GM18907 (cell line): ENCODE measurements around the gene CD151.

Source experiments
- ATAC-seq: cut with Tn5 transposase; IDR thresholded peaks from one replicate; pipeline ENCODE4 v1.9.1; 2021; ENCODE audit warnings: mild to moderate bottlenecking, moderate library complexity; ENCODE audit not compliant: unreplicated experiment

Gene CD151

DNA sequence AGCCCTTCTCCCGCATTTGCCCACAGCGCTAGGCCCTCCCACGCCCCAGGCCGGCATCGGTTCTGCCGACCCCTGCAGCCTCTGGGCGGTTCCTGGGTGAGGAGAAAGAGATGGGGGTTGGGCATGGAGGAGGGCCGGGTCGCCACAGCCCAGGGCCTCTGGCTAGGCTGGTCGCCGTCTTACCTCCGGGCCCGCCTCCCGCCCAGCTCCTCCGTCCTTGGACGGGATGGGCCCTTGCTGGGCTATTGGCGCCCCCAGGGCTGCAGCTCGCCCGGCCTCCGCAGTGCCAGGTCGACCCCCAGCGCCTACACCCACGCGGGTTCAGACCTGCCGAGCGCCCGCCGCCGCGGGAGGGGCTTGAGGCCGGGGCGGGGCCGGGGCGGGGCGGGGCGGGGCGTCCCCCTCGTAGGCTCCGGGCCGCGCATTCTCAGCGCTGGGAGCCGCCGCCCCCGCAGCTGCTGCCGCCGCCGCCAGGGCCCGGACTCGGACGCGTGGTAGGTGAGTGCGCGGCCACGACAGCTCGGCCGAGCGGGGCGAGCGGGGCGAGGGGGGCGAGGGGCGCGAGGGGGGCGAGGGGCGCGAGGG lies at the start of gene CD151:
TSS of gene CD151 (plus strand) at position 424 of the 585 bp plus-strand sequence. CDS start 3,118 bp downstream, outside the sequence.
- peak; percentile 34 for ATAC-seq

DNA sequence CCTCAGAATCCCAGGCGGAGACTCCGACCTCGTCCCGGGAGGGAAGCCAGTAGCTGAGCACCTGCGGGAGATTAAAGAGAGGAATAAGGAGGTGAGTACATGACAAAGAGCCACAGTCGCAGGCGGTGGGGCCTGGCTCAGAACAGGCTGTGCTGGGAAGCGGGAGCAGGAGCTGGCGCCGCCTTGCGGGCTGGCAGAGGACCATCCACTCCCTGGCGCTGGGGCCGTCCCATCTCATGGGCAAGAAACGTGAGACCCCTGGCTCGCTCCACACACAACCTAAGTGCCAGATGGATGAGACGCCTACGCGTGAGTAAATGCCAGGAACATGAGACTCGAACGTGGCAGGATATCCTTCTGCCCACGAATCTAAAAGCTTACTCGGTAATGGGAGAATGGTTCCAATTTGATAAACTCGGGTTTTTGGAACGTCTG lies 49.2 kb upstream of the CD151 start:
- no peak for ATAC-seq

DNA sequence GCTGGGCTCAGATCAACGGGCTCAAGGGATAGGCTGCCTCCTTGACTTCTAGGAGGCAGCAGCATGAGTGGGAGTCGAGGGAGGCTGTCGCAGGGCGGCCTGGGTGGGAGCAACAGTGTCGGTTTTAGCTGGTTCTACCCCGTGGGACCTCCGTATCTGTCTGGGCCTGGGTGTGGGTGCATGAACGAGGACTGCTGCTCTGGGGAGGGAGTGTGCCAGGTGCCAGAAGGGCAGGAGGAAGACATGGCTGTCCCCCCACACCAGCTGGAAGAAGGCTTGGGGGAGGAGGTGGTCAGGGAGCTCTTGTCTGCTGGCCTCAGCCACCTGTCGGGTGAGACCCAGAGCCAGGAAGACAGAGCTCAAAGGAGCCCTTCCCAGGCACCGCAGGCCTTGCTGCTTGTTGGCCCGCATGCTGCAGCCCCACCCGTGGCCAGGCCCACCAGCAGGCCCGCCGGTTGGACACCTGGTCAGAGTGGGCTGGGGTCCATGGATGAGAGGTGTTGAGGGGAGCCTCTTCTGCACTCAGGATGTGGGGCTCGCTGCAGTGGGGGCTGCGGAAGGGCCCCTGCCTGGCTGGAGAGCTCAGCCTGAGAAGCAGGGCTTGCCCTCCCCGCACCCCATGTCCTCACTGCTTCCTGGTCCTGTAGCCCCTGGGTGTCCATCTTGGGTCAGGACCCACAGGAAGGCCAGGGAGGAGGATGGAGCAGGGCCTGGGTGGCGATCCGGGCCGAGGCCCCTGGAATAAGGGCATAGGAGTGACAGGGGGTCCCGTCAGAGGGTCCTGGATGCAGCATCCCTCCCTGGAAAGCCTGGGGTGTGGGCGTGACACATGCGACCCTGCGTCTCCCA lies 46.3 kb upstream of the CD151 start:
- ATAC-seq = no peak

DNA sequence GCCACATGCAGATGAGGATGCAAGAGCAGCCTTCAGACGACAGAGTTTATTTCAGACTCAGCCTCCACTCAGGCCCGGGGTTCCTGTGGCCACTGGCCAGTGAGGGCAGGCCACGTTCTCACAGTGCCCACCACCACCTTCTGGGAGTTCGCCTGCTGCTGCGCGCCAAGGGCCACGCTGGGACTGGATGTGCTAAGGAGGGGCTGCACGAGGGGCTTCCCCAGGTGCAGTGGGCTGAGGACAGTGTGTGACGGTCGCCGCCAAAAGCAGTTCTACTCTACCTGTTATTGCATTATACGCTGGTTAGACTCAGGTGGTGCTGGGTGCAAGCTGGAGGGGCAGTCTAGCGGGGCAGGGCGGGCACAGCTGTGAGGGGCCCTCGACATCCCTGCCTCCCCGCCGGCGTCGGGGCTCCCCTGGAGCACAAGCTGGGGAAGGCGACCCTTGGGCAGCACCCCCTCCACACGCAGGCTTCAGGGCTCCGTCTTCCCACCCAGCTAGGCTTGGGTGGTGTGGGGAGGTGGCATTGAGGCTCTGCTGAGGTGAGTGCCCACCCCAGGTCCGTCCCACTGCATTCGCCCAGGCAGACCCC lies 45.6 kb upstream of the CD151 start:
- ATAC-seq = no peak

DNA sequence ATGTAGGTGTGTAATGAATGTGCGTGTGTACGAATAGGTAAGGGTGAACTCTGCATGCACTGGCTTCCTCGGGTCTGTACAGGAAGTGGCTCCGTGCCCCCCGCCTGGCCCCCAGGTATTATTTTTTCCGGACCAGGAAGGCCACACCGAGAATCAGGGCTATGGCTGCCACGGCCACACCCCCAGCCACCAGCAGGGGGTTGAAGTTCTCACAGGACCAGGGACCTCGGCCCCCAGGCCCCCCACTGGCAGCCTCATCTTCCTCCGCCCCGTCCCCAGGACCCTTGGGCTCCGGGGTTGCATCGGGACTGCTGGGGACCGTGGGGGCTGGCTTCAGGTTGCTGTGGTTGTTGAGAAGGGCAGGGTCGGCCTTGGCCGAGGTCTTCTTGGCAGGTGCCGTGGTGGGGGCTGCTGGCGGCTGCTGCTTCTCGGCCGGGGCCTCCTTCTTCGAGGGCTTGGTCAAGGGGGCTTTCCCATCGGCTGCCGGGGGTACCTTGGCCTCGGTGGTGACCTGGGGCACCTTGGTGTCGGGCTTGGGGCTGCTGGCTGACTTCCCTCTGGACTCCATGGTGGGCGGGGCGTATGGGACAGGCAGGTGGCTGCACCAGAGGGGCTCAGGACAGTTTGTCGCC lies 44.6 kb upstream of the CD151 start:
- no peak for ATAC-seq

DNA sequence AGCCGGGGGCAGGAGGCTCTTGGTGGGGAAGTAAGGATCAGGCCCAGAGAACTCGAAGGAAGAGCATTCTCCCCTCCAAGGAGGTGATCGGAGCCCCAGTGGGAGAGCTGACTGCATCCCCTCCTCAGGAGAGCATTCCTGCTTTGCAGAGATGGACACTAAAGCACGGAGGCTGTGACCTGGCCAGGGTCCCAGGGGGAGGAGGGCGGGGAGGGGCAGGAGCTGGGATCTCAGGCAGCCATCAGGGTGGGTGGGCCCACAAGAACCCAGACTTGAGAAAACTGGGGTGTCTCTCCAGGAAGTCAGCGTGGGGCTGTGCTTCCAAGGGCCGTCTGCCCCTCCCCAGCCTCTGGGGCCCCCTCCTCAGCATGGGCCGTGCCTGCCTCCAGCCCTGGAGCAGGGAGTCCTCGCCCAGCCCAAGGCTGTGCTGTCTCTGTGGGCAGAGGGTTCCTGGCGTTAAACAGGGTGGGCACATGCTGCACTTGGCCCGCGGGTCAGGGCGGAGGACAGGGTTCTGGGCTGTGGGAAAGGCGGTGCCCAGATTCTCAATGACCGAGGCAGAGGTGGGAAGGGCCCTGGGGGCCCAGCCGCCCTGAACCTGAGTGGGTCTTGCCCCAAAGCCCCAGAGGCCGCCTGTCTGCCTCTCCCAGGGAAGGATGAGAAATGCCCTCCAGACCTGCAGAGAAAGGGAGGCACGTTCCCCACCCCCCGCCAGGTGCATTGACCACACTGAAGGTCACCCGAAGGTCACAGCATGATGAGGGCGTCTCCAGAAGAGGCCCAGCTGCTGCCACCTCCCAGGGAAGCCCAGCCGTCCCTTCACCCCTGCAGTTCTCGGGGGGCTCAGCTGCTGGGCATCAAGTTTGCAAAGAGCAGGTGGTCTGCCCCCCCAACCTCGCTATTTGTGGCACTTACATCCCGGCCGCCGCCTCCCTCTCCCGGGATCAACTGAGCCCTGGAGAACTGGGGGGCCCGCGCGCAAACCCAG lies 43.5 kb upstream of the CD151 start:
- ATAC-seq = no peak

DNA sequence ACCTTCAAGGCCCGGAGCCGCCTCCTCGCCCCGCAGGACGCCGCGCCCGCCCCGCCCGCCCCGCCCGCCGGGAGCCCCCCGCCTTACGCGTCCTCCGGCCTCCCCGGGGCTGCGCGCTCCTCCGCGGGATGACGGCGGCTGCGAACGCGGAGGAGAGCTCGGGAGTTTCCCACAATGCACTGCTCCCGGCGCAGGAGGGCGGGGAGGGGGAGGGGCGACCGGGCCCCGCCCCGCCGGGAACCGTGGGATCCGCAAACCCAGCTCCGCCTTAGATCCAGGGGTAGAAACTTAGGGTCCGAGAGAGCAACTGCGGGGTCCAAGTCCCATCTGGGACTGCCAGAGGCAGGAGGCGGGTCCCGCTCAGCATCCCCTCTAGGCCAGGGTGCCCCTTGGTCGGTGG lies 42.8 kb upstream of the CD151 start, which contains the start of gene CEND1:
TSS of gene CEND1 (minus strand) at position 148 of the 400 bp plus-strand sequence. CDS start 1,514 bp downstream, outside the sequence.
- ATAC-seq = no peak

DNA sequence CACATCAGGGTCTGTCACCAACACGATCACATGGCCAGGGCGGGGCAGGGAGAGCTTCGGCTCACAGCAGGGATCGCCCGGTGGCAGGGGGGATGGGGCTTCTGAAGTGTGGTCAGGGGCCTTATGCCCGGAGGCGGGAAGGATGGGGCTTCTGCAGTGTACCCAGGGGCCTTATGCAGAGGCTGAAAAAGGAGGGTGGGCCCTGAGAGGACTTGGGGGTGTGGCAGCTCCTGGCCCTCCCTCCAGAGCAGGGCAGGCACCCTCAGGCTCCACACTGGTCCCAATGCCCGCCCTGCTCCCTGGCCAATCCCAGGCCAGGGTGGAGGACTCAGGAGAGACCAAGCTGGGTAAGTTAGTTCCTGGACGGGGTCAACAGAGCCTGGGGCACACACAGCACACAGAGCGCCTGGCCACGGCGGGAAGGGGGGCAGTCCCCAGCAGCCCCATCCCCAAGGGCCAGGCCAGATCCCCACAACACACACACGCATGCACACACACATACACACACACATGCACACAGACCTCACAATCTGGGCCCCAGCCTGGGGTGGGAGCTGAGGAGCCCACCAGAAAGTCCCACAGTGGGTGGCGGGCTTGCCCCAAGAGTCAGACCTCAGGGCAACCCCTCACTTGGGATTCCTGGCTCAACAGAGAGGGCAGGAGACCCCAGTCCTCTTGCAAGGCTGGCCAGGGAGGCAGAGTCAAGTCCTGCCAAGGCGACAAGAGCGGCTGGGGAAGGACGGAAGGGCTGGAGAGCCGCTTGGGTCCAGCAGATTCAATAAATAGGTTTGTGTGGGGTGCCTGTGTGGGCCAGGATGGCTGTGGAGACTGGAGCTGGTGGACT lies 41.8 kb upstream of the CD151 start:
- ATAC-seq = no peak

DNA sequence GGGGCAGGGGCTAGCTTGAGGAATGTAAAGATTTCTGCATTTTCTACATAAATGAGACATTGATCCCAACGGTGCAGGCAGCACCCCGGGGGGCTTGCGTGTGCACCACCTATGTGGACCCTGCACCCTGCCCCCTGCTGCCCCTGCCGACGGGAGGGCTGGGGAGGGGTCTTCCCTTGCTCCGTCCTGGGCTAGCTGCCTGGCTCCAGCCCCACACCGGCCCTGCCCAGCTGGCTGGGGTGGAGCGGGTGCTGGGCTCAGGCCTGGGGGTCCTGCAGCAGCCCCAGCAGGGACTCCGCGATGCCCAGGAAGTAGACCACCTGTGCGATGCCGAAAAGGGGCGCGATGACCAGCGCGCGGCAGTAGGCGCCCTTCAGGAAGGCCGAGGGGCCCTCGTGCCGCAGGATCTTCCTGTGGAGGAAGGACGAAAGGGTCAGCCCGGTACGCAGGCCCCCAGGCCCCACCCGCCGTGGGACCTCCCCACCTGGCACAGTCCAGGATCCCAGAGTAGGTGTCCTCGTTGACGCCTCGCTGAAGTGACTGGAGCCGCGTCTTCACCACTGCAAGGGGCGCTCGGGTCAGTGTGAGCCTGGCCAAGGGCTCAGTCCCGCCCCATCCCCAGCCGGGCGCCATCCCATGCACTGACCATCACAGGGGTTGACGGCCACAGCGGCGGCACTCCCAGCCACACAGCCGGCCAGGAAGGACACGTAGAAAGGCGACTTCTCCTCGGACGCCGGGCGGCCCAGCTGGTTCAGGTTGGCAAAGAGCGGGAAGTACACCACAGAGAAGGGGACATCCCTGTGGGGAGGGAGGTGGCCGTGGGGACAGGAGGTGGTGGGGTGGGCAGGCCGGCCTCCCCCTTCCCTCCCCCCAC lies 40.9 kb upstream of the CD151 start:
- ATAC-seq = no peak

DNA sequence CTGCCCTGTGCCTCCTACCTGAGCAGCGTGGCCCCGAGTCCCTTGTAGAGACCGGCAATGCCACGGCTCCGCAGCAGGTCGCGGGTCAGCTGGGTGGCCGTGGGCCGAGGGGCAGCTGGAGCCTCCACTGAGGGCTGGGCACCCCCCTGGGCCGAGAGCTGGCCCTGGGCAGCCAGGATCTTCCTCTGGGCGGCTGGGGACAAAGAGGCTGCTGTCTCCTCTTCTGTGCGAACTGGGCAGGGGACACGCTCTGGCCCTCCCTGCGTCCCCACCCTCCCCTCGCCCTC lies 40.3 kb upstream of the CD151 start:
- no peak for ATAC-seq

DNA sequence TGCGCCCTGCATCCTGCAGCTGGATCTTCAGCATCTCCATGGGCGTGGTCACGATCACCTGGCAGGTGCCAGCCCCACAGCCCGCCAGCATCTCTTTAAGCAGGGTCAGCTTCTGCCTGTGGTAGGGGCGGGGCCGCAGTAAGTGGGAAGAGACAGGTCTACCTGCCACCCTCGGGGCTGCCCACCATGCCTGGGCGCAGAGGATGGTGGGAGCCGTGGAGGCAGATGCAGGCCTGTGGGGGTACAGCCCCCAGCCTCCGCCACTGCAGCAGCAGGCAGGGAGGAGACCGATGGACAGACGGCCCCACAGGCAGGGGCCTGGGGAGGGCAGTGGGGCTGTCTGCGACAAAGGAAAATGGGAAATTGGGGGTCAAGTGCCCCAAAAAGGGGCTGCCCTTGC lies 39.9 kb upstream of the CD151 start:
- ATAC-seq = no peak

DNA sequence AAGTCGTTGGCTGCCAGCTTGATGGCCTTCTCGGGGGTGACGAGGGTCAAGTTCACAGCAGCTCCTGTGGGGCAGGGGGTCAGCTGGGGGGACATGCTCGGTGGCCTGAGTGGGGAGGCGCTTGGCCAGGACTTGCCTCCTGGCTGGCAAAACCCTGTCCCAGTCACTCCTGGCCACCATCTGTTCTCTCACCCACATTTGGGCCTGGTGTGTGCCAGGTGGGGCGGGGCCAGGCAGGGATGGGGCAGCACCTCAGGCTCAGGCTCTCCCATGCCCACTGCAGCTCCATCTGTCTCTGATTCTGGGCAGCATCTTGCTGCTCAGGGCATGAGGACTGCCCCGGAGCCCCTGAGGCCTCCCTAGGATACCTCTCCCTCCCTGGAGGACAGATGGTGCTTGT lies 39.2 kb upstream of the CD151 start:
- no peak for ATAC-seq

DNA sequence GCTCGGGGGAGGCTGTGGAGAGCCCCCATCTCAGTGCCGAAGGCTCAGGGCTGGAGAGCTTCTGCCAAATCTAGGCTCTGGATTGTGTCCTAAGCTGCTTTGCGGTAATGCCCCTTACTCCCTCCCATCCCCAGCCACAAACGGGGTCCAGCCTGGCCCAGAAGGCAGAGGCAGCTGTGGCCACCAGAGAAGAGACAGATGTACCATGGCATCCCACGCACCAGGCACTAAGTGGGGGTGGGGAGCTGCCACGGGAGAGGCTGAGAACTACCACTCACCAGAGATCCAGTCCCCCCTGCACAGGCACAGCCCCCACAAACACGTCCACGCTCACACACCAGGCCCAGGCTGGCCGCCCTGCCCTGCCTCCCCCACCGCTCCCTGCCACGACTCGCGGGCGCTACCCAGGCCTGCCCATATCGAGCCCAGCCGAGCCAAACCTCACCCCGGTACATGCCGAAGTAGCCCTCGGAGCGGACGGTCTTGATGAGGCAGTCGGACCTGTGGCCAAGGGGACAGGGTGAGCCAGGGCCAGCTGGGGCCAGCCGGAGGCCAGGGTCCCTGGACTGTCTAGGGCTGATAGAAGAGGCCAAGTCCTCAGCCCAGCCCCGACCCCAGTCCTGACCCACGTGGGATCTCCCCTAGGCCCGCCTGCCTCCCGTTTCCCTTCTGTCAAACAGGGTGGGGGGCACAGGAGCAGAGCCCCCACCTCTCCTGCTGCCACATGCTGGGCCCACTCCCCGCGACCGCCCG lies 38.6 kb upstream of the CD151 start:
- no peak for ATAC-seq

DNA sequence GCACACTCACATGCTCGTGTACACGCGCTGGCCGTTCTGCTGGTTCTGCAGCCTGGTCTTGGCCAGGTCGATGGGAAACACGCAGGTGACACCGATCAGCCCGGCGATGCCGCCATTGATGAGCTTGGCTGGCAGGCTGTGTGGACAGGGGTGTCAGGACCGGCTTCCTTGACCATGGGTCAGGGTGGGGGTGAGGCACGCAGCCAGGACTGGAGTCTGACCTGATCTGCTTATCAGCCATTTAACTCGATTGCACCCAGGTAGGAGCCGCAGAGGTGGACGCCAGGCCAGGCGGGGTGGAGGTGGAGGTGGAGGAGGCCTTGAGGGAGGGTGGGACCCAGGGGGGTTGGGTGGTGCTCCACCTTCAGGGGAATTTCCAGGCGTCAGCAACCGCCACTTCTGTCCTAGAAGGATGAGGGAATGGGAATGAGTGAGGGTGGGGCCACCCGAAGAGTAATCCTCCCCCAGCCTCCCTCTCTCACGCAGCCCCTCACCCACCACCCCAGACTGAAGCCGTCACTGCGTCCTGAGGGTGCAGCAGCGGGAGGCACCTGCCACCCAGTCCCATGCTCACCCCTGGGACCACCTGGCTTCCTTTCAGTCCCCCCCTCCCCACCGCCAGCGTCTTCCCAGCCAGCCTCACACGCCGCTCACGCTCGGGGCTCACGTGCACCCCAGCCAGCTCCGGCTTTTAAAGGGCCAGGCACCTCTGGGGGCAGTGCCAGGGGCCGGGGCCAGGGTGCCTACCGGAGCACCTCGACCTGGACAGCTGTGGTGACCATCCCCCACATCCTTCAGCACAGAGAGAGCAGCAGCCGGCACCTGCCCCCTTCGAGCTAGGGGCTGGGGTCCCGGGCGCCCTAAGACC lies 37.8 kb upstream of the CD151 start:
- no peak for ATAC-seq

DNA sequence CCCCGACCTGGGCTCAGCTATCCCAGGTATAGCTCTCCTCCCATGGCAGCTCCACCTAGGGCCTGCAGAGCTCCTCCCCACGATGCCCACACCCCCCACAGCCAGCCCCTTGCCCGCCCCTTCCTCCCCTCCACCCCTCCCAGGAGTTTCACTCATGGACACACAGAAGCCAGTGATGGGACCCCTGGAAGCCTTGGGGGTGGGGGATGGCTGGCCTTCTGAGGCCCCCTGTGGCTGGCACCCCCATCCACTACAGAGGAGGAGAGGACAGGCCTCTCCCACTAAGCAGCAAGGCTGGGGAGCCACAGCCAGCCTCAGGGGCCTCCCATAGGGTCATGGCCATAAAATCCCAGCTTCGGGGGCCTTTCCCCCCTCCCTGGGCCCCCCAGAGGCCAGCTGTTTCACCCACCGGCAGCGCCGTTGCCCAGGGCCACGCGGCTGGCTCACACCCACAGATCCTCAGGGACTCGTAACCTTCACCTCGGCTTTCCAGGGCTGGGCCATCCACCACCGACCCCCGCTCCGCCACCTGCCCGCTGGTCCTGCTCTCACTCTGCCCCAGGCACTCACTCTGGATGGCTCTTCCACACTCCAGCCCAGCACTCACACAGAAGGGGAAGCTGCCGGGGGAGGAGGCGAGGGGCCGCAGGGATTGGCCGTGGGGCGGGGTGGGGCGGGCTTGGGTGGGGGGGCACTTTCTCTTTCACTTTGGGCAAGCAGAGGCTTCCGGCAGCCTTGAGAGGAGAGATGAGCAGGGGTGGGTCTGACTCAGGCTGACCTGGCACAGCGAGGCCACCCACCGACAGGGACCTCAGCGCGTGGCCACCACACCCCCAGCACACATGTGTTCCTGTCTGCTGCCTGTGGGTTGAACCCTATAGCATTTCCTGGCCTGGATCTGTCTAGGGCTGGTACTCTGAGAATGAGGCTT lies 36.9 kb upstream of the CD151 start:
- no peak for ATAC-seq
